GM12874 (cell line): ENCODE results near the gene EXOSC7.

ENCODE experiments used
- TF ChIP-seq, protein P1 (sequence below): IDR thresholded peaks from 2 replicates; pipeline ENCODE4 v1.5.1; 2011; ENCODE audit warnings: low read depth, mild to moderate bottlenecking, control low read depth, low read length, moderate library complexity; ENCODE audit not compliant: insufficient read depth

EXOSC7 gene

DNA sequence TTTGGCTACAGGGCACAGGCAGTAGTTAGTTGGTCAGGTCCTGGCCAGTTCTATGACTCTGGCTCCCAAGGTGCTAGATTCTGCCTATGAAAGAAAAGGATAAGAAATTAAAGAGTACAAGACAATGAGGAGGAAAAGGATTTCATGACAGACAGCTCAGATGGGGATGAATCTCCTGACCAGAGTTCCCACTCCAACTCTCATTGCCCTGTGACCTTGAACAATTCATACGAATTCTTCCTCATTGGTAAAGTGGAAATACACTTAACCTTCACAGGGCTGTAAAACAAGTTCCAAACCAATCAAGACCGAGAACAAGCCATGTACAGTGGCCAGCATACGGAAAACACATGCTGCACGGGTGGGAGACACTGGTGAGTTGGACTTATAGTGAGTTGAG lies 73.8 kb downstream of the EXOSC7 start:
- TF ChIP-seq, protein P1, sequence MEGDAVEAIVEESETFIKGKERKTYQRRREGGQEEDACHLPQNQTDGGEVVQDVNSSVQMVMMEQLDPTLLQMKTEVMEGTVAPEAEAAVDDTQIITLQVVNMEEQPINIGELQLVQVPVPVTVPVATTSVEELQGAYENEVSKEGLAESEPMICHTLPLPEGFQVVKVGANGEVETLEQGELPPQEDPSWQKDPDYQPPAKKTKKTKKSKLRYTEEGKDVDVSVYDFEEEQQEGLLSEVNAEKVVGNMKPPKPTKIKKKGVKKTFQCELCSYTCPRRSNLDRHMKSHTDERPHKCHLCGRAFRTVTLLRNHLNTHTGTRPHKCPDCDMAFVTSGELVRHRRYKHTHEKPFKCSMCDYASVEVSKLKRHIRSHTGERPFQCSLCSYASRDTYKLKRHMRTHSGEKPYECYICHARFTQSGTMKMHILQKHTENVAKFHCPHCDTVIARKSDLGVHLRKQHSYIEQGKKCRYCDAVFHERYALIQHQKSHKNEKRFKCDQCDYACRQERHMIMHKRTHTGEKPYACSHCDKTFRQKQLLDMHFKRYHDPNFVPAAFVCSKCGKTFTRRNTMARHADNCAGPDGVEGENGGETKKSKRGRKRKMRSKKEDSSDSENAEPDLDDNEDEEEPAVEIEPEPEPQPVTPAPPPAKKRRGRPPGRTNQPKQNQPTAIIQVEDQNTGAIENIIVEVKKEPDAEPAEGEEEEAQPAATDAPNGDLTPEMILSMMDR: no peak

DNA sequence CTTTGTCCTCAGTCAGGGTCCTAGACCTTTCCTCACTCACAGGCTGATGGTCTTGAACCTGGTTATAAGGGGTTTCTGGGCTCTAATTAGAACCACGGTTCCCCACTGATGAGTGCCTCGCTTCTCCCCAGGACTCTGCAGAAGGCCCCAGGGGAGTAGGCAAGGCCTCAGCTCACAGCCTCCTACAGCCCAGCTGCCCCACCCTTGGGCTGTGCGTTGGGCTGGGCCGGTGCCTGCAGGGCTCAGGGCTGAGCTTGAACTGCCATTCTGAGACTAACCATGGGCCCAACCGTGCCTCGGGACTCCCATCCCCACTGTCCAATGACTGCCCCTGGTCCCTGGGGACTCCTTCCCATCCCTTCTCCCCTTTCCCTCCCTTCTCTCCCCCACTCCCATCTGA lies 75.6 kb downstream of the EXOSC7 start:
- TF ChIP-seq, protein P1: no peak

DNA sequence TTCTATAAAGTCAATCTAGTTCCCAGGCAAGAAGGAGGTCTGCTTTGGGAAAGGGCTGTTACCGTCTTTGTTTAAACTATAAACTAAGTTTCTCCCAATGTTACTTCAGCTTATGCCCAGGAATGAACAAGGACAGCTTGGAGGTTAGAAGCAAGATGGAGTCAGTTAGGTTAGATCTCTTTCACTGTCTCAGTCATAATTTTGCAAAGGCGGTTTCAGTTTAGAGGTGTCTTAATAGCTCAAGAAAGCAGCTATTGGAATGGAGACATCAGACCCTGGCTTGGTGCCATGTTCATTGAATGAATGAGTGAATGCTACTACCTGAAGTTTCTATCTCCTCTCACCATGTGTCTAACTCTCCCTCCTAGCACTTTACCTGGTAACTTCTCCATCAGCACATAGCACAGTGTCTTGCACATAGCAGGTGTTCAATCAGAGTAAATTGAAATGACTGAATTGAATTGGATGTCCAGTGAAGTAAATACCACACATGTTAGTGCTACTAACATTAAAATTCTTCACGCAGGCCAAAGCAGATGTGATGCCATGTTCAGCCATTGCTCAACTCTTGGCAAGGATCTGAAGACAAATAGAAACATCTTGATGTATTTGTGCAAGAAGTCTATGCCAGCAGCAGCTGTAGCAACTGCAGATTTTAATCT lies 78.3 kb downstream of the EXOSC7 start:
- TF ChIP-seq, protein P1: no peak

DNA sequence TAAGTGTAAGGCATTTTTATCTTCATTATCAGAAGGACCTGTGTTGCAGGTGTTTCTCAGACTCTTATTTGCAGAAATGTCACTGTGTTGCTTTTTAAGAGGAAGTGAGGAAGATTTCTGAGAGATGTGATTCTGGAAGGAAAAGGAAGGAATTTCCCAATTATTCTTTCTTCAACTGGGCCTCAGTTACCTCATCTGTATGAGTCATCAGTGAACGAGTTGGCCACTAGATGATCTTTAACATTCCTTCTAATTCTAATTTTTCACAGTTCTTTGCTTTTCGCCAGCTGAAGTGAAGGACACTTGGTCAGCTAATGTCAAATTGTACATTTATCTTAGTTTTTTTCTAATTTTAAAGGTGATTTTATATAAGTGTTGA lies 79.0 kb downstream of the EXOSC7 start:
- TF ChIP-seq, protein P1: no peak

DNA sequence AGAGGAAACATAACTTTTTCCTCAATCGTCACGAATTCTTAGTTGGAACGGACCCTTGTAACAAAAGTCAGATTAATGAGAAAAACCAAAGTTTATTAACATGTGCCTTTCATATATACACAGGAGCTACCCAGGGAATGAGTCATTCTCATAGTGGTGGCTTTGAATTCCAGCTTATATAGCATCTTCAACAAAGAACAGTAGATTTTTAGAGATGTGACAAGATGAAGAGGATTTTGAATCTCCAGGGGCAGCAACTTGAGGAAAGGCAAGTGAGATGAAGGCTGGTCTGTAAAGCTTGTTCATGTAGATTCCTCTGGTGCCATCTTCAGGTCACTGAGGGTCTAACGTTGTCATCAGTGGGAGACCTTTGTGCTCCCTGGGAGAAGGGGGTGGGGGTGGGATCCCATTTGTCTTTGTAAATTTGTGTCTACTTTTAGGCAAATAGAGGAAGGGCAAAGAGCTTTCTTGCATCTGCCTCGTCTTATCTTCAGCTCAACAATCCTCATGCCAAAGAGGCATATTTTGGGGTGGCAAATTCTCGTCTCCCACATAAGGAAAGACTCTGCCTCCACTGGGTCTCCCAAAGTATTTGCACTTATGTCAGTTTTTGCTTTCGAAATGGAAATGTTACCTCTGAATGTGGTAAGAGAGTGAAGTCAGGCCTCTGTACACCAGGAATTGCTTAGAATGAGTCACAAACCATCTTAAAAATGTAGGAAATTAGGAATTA lies 79.5 kb downstream of the EXOSC7 start:
- TF ChIP-seq, protein P1: peak; percentile 48; the same call in 1 of the 2 replicates

DNA sequence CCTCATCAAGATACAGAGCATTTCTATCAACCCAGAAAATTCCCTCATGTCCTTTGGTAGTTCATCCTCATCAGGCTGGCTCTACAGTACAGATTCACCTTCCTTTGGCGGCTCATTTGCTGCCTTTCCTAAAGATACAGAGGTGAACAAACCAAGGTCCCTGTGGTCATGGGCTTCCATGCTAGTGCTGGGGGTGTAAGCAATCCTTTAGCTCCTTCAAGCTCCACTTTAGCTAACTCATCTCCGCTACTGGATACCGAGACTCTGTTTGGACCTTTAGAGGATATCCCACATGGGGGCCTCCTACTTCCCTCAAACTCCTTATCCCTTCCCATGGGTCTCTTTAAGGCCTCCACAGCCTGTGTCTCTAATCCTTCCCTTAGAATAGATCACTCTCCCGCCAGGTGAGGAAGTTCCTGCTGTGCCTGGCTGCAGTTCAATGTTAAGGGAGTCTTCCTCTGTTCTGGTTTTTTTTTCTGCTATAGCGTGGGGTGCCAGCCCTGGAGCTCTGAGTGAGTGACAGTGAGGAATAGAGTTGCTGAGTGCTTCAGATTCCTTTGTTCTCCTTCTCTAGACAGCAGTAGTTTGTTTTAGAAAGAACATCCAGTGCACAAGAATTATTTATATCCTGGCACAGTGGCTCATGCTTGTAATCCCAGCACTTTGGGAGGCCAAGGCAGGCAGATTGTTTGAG lies 80.7 kb downstream of the EXOSC7 start:
- TF ChIP-seq, protein P1: no peak

DNA sequence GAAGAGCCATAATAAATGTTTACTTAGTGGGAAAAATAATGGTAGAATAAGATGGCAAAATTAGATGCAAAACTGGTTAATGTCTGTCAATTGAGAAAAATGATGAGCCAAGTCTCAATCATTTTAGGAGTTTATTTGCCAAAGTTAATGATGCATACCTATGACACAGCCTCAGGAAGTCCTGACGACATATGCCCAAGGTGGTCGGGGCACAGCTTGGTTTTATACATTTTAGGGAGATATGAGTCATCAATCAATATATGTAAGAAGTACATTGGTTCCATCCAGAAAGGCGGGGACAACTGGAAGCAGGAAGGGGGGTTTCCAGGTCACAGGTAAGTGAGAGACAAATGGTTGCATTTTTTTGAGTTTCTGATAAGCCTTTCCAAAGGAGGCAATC lies 81.5 kb downstream of the EXOSC7 start:
- TF ChIP-seq, protein P1: no peak
